Measurements from ENCODE around the gene B3GNT2. TPM values are rescaled to one million over a fixed set of nuclear protein-coding genes. Genes with fewer than 3 reads are reported as not detected.

Gene B3GNT2
- total RNA-seq, 3 donors from 2014 or later: 27.1 to 44.6 (median 30.0) TPM

GRCh38 chr2:62208074-62208757 lies 12.3 kb downstream of the B3GNT2 start:
- TF ChIP-seq CTCF (IDR thresholded peaks at IDR 0.05): no peak
- Histone ChIP-seq H3K4me3 (no peak overlapping the region), H3K9me3 (peaks cover 2% of the 10 kb centered on the region), H3K36me3 (ENCODE audit: low read depth) (no peaks in the 10 kb centered on the region), H3K4me1 (ENCODE audit: low read depth) (no peaks in the 10 kb centered on the region)
- intact Hi-C loops (cut with DNase I, micrococcal nuclease): no loop called here
- DNase-seq (no peak), ATAC-seq (no peak)

GRCh38 chr2:62208758-62209114 lies 12.8 kb downstream of the B3GNT2 start:
- ATAC-seq (peak; percentile 29), DNase-seq (no peak)
- H3K4me3 ChIP-seq: no peak overlapping the region
- intact Hi-C loops (cut with DNase I, micrococcal nuclease): no loop called here
- peaks cover 2% of the 10 kb centered on the region for H3K9me3 ChIP-seq
- H3K36me3 ChIP-seq (ENCODE audit: low read depth): no peaks in the 10 kb centered on the region
- H3K4me1 ChIP-seq (ENCODE audit: low read depth): no peaks in the 10 kb centered on the region
- no peak for TF ChIP-seq CTCF (IDR thresholded peaks at IDR 0.05)

GRCh38 chr2:62209427-62209991 lies 13.6 kb downstream of the B3GNT2 start:
- peaks cover 1% of the 10 kb centered on the region for H3K4me1 ChIP-seq (ENCODE audit: low read depth)
- DNase-seq: no peak
- H3K36me3 ChIP-seq (ENCODE audit: low read depth): no peaks in the 10 kb centered on the region
- intact Hi-C loops (cut with DNase I, micrococcal nuclease): no loop called here
- H3K4me3 ChIP-seq: no peak overlapping the region
- no peak for ATAC-seq
- H3K9me3 ChIP-seq: peaks cover 2% of the 10 kb centered on the region
- no peak for TF ChIP-seq CTCF (IDR thresholded peaks at IDR 0.05)

GRCh38 chr2:62215306-62216064 lies 19.6 kb downstream of the B3GNT2 start:
- Histone ChIP-seq H3K9me3 (peaks cover 2% of the 10 kb centered on the region), H3K36me3 (ENCODE audit: low read depth) (no peaks in the 10 kb centered on the region), H3K4me1 (ENCODE audit: low read depth) (peaks cover 13% of the 10 kb centered on the region), H3K4me3 (no peak overlapping the region)
- intact Hi-C loops (cut with DNase I, micrococcal nuclease): no loop called here
- no peak for TF ChIP-seq CTCF (IDR thresholded peaks at IDR 0.05)
- DNase-seq (no peak), ATAC-seq (peak; percentile 77)

- no peak for ATAC-seq
- Histone ChIP-seq H3K36me3 (ENCODE audit: low read depth) (no peaks in the 10 kb centered on the region), H3K4me1 (ENCODE audit: low read depth) (peaks cover 13% of the 10 kb centered on the region), H3K4me3 (no peak overlapping the region), H3K9me3 (peaks cover 2% of the 10 kb centered on the region)
- TF ChIP-seq CTCF (IDR thresholded peaks at IDR 0.05): no peak
- intact Hi-C loops (cut with DNase I, micrococcal nuclease): no loop called here
- no peak for DNase-seq
Observed at GRCh38 chr2:62216113-62216512, 20.2 kb downstream of the B3GNT2 start.

Measured in mucosa of descending colon (tissue), 3 donors.